GM21786 (cell line): ENCODE results near the gene MLLT10.

Source experiments
- ATAC-seq: cut with Tn5 transposase; IDR thresholded peaks from one replicate; pipeline ENCODE4 v1.9.1; 2021; ENCODE audit not compliant: unreplicated experiment

The MLLT10 gene

DNA sequence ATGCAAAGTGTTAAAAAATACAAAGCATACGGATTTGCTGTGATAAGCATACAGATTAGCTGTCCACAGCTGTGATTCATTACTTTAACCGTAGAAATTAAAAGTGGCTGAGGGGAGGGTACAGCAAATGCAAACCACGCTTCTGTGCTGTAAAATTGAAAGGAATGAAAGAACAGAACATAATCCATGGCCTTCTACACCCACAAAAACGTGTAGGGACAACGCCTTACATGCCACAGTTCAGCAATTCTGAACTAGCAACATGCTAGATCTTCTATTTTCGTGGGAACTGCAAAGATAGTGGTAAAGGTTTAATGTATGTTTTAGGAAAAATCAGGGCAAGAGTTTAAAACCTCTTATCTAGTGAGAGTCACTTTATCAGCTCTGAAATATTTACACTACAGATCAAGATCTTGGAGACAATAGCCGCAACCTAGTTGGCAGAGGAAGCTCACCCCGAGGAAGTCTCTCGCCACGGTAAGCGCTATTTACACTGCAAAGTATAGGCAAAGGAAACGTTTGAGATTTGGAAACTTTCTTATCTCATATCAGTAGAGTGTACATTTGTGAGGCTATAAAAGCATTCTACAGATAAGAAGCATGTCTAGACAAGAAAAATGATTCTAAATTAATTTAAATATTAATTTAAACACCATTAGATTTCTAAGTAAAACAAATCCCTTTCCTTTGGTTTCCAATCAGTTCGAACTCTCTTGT is 193.6 kb downstream of the MLLT10 start:
- no peak for ATAC-seq

DNA sequence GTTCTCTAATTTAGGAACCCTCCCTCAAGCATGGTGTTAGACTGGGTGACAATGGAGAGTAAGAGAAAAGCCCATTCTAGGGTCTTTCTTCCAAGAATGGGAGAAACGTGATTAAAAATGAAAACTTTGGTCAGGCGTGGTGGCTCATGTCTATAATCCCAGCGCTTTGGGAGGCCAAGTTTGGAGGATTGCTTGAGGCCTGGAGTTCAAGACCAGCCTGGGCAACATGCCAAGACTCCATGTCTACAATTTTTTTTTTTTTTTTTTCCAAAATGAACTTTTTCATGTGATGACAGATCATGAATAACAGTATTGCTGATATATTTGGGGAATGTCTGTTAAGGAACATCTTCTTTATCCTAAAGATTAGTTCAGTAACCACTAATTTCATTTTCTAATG is 194.6 kb downstream of the MLLT10 start:
- ATAC-seq, result no peak

DNA sequence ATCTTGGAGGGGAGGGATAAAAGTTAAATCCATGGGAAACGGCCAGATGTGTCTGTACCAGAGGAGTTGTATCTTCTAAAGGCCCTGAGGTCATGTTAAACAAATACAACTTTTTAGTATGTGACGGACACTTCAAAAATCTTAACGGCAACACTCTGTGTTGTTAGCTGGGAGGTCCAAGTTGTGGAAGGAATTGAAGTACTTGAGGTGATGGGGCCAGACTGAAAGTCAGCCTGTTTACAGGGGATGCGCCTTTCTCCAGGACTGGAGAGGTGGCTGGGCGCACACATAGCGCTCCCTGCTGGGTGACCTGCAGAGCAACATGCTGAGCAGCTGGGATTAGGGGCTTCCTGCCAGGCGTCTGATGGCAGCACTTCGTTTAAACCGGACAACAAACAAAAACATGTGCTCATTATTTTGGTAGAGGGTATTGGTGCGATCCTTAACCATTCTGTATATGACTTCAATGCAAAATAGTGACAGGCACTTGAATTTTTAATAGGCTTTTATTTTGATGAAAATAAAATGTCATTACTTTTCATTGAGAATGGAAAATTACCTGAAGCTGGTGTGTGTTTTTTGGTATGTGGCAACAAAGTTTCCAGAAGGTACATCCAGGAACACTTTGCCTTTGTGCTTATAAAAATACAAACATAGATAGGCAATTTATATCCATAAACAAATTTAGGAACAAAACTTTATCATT is 198.2 kb downstream of the MLLT10 start:
- peak; percentile 87 for ATAC-seq

DNA sequence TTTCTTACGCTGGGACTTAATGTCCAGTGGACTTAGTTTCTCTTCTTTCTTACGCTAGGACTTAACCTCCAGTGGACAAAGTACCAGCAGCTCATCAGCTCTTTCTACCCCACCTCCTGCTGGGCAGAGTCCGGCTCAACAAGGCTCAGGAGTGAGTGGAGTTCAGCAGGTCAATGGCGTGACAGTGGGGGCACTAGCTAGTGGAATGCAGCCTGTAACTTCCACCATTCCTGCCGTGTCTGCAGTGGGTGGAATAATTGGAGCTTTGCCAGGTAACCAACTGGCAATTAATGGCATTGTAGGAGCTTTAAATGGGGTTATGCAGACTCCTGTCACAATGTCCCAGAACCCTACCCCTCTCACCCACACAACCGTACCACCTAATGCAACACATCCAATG is 199.7 kb downstream of the MLLT10 start:
- no peak for ATAC-seq

DNA sequence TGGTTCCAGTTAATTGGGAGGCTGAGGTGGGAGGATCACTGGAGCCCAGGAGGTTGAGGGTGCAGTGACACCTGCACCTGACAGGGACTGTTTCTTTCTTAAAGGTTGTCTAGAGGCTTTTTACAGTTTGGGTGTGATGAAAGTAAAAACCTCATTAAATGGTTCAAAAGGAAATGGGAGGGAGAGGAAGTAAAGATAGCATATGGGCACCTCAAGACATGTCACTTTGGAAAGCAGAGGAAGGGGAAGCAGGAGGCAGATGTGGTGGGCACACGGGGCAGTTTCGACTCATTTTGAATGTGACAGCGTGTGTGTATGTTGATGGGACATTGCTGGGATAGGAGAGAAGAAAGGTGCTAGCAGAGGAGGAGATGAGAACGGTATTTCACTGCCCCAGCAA is 203.1 kb downstream of the MLLT10 start:
- no peak for ATAC-seq

DNA sequence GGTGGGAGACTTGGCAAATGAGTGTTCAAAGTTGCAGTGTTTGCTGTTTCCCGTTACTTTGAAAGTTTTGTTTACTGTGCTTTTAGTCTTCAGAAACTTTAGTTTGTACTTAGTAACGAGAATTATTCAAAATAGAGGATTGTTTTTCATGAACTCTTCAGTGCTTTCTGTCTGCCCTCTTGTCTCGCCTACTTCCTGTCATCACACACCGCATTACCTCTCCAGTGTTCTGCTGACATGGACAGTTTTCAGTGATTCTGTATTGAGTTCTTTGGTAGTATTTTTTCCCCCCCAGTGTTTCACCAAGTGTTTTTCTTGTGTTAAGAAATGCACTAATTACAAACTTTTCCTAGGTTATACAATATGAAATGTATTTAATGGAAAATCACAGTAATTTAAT is 207.0 kb downstream of the MLLT10 start:
- ATAC-seq, result no peak

DNA sequence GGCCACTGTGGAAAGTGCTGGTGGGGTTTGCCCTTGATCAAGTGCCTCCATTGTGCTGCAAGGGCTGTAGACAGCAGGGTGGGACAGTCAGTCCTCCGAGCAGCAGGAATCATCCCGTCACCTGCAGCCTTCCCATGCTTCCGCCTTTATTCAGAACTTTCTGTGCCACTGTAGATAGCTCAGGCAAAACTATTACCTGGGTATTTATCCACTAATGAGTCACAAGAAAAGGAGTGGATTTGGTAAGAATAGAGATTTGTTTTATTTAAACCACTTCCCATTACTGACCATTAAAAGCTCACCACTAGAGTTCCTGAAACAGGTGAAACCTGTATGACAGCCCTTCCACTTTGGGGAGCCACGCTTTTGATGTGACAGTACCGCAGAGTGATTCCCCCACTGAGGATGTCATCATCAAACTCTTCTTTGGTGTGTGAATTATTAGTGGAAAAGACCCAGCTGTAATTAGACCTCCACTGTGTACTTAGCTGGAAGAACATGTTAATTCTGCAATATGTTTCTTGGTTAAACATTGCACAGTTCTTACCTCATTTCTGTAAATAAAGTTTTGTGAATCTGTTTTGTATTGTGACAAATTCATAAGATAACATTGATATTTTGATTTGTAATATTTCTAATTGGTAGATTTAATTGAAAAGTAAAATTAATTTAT is 208.8 kb downstream of the MLLT10 start:
- no peak for ATAC-seq

DNA sequence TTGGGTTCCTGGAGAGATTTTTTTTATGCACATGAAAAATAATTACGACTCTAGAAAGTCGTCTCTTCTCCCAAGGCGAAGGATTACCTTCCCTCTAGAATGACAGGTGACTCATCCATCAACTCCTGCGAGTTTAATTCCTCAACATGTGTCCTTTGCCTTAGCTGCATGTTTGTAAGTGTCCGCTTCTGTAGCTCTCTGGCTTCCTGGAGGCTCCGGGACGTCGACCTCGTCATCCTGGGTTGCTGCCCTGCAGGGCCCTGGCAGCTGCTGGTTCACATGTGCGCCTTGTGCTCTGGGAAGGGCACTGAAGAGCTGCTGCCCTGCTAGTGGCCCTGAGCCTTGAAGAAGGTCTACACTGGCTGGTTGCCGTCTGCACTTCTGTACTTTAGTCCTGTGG is 210.2 kb downstream of the MLLT10 start:
- no peak for ATAC-seq

DNA sequence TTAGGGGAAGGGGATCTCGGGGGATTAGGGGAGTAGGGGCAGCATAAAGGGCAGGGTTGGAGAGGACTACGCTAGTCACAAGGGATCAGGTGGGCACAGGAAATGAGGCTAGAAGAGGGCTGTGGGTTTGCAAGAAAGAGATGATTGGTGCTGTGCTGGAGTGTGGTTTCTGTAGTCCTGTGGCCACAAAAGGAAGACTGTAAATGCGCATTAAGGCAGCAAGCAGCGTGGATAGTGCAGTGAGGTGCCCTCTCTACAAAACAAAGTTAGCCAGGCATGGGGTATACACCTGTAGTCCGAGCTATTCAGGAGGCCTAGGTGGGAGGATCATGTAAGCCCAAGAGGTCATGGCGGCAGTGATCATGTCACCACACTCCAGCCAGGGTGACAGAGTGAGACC is 212.1 kb downstream of the MLLT10 start:
- no peak for ATAC-seq

DNA sequence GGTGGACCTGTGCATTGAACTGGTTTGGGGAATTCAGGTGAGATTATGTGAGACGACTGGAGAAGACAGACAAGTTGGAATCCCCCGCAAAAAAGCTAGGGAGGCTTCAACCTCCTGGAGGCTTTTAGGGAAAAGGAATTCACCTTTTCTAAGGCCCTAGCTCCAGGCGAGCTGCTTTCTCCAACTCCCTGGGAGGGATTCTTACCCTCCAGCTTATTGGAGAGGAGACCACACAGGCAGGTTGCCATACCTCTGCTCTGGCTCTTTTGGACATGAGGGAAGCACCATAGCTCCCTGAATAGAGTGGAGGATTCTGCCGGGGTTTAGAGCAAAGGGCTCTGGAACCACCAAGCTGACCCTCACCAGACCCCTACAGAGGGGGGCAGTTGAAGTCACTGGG is 213.8 kb downstream of the MLLT10 start:
- no peak for ATAC-seq

DNA sequence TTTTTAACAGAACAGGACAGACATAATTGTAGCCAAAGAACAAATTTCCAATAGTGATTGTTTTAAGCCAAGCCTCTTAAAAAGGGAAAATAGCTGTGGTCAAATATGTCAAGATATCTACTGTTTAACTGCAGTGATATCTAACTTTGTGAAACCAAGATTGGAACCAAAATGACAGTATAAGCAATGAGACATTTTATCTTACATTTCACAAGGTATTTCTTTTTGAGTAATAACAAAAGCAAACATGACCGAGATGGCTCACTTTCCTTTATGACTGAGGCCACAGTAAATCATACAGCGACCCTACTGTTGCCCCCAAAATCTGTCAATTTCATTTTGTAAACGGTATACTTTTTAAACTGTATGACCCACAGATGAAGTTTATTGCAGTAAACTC is 215.8 kb downstream of the MLLT10 start:
- ATAC-seq, result no peak

DNA sequence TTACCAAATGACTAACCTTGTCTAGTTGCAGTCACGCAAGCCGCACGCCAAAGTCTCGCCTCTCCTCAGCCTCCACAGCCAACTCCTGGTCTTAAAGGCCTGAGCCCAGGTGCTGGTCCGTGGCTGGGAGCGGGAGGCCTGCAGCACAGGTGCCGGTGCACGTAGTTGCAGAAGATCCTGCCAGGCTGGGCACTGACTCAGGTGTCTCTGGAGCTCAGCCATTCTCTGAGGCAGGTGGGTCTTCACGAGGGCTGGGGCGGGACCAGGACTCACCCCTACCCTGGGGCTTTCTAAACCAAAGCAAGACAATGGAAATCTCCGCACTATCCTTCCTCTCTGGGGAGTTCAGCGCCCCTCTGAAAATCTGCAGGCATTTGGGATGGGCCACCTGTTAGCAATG is 216.4 kb downstream of the MLLT10 start:
- ATAC-seq, result no peak

DNA sequence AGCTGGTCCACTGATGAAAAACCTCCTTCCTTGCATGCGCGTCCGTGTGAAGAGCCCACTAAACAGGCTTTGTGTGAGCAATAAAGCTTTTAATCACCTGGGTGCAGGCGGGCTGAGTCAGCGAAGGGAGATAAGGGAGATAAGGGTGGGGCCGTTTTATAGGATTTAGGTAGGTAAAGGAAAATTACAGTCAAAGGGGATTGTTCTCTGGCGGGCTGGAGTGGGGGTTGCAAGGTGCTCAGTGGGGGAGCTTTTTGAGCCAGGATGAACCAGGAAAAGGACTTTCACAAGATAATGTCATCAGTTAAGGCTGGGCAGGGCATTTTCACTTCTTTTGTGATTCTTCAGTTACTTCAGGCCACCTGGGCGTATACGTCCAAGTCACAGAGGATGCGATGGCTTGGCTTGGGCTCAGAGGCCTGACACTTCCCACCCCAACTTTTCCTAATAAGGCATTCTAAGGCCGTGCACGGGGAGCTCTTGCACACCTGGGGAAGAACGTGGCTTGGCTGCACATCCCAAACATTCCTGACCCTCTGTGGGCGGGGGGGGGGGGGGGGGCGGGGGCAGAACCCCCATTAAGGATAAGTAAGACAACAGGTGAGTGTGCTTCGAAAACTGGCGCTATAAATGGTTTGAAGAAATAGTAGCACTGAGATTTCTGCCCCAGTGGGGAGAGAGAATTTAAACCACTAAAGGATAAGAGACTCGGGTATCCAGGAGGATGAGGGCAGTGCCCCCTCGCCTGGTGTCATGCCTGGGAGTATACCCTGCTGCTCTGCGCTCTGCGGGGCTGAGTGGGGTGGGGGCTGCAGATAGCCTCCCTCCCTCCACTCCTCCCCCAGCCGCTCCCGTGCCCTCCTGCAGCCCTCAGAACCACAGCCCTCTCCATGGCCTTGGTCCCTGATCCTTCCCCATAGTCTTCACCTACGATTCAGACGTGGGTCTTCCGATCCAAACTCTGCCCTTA is 217.6 kb downstream of the MLLT10 start:
- no peak for ATAC-seq

DNA sequence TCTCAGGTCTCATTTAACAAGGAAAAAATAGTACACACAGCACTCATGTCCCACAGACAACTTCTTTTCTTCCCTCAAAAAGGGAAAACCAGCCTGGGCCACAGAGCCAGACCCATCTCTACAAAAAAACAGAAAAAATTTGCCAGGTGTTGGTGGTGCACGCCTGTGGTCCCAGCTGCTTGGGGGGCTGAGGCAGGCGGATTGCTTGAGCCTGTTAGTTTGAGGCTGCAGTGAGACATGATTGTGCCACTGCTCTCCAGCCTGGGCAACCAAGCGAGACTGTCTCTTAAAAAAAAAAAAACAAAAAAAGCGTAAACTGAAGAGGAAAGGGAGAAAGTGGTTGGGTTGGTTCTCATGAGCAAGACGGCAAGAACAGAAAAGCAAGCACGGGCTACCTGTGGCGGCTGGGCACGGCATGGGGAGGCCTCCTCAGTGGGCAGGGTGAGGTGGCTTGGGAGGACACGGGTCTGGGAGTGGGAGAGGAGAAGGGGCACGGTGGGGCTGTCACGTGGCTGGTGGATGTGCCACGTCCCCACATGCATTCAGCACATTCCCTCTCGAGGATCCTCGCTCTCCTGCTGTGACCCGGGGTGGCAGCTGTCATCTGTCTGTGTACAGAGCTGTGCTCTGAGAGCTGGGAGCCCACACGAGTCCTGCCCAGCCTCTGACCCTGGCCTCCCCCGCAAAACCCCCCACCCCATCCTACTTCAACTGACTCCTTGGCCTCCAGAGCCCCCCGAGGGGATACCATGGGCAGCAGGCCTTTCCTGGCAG is 219.7 kb downstream of the MLLT10 start:
- no peak for ATAC-seq

DNA sequence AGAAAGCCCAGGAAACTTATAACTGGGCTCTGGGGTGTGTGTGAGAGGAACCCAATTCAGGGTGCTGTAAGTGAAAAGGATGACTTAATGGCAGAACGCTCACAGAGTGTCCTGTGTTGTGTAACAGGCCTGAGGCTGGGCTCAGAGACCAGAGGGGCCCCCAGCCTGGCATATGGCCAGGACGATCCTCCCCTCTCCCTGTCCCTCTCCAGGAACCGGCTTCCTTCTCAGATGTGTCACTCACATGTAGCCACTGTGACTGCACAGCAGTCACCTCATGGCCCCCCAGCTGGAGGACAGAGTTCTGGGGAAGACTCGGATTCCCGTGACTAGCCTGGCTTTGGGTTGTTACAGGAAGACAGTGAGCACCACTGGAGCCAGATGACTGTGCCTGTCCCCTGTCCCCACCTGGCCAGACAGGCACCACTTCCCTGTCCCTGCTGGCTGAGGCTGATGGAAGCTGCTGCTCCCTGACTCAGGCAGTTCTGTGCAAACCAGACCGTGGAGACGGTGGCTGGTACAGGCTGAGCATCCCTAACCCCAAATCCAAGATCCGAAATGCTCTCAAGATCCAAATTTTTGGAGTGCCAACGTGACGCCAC is 220.5 kb downstream of the MLLT10 start:
- ATAC-seq, result no peak

DNA sequence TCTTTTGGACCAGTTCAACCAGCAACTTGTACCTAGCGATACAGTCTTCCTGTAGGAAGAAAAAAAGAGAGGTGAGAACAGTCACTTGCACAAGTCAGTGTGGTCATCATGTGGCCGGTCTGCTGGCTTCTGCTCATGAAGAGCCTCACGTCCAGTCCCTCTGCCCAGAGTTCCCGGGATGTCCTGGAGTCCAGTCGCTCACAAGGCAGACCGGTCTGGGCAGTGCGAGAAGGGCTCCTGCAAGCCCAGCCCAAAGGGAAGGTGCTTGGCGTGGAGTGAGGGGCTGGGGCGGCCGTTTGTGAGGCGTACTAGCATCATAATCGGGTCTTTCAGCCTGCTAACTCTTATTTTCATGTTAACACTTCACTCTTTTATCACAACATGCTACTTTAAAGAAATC is 222.7 kb downstream of the MLLT10 start:
- no peak for ATAC-seq

DNA sequence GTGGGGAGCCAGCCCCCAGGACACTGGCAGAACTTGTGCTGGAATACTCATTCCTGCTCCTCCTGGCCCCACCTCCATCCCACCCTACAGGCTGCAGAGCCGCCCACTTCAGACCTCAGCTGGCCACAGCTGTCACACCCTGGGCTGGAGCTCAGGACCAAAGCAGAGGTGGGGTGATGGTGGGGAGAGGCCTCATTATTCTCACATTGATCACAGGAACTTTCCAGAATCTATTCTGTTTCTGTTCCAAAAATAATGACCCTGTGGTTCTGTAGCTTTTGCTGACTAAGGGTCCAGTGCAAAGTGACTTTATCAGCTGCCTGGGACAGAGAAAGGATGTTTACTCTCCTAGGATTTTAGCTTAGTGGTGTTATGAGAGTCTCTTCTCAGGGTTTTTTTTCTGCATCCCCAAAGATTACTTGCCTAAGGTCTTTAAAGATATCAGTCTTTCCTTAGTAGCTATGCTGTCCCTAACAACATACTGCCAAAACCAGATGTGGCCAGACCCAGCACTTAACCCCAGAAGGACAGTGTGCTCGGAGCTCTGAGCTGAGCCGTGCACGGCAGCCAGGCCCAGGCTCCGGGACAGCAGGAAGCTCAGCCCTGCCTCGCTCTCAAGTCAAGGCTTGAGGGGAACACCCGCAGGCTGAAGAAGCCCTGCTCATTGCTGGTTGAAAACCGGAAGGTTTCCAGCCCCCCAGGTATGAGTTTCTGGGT is 223.3 kb downstream of the MLLT10 start:
- ATAC-seq, result no peak

DNA sequence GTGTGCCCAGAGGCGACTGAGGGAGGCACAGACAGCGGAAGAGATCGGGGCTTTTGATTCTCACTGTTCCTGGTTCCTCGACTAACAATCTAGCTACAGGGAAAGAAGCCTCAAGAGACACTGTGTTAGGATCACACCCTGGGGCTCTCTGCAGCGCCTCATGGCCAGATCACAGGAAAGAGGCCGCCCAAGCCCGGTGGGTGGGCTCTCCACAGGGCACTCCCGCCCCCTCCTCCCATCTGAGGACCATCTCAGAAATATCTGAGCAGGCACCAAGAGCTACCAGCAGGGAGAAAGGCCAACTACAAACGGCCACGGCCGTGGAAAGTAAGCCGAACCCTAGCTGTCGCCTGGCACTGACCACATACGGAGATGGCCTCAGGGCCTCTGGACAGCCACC is 224.2 kb downstream of the MLLT10 start:
- no peak for ATAC-seq

DNA sequence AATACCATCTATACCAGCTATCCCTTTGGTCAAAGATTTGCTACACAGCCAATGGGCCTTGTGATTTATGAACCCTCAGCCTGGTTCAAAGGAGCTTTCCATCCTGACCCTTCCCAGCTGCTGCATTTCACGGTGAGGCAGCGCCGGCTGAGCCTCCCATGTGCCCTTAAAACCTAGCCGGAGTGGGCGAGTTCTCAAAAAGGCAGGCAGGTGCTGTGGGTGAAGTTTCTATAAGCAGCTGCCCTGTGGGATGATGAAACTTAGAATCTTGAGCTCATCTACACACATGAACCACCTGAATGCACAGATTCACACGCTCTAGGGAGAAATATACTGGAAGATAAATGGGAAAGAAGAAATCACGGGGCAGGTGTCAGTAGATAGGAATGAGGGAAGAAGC is 224.7 kb downstream of the MLLT10 start:
- no peak for ATAC-seq
